ENCODE results near the gene MPEG1.

The MPEG1 gene

GRCh38 chr11:59172345-59173079 is 40.2 kb downstream of the MPEG1 start:
- TF ChIP-seq, protein P1, sequence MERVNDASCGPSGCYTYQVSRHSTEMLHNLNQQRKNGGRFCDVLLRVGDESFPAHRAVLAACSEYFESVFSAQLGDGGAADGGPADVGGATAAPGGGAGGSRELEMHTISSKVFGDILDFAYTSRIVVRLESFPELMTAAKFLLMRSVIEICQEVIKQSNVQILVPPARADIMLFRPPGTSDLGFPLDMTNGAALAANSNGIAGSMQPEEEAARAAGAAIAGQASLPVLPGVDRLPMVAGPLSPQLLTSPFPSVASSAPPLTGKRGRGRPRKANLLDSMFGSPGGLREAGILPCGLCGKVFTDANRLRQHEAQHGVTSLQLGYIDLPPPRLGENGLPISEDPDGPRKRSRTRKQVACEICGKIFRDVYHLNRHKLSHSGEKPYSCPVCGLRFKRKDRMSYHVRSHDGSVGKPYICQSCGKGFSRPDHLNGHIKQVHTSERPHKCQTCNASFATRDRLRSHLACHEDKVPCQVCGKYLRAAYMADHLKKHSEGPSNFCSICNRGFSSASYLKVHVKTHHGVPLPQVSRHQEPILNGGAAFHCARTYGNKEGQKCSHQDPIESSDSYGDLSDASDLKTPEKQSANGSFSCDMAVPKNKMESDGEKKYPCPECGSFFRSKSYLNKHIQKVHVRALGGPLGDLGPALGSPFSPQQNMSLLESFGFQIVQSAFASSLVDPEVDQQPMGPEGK (CRISPR knock-in tag; IDR thresholded peaks at IDR 0.05; ENCODE audit: borderline replicate concordance): no peak
- TF ChIP-seq TOX (CRISPR knock-in tag; IDR thresholded peaks at IDR 0.05; ENCODE audit: borderline replicate concordance) (no peak), ZC3H10 (CRISPR knock-in tag; IDR thresholded peaks at IDR 0.05) (no peak), OSR1 (CRISPR knock-in tag; IDR thresholded peaks at IDR 0.05) (no peak), TCF4 (CRISPR knock-in tag; IDR thresholded peaks at IDR 0.05; ENCODE audit: borderline replicate concordance) (no peak), SNAI2 (CRISPR knock-in tag; IDR thresholded peaks at IDR 0.05) (no peak)
- ATAC-seq: peak; percentile 11; the same call in 2 of the 3 replicates

GRCh38 chr11:59171508-59172322 is 41.0 kb downstream of the MPEG1 start, which contains the start of gene DTX4:
DTX4 (plus strand) TSS chr11:59172132; CDS start chr11:59172596, 464 bp downstream.
- ATAC-seq: peak; percentile 98
- no peak for TF ChIP-seq TOX (CRISPR knock-in tag; IDR thresholded peaks at IDR 0.05; ENCODE audit: borderline replicate concordance)
- TF ChIP-seq, protein P1 (CRISPR knock-in tag; IDR thresholded peaks at IDR 0.05; ENCODE audit: borderline replicate concordance): no peak
- TF ChIP-seq ZNF565 (CRISPR knock-in tag; conservative IDR thresholded peaks at IDR 0.05; ENCODE audit: low read depth): no peak
- TF ChIP-seq PPARA (CRISPR knock-in tag; IDR thresholded peaks at IDR 0.05; ENCODE audit: borderline replicate concordance): no peak
- no peak for TF ChIP-seq CSDC2 (CRISPR knock-in tag; IDR thresholded peaks at IDR 0.05)
- no peak for TF ChIP-seq ZNF70 (CRISPR knock-in tag; IDR thresholded peaks at IDR 0.05)
- TF ChIP-seq ZFP3 (CRISPR knock-in tag; IDR thresholded peaks at IDR 0.05): no peak
- no peak for TF ChIP-seq ZC3H10 (CRISPR knock-in tag; IDR thresholded peaks at IDR 0.05)
- no peak for TF ChIP-seq ESRRG (CRISPR knock-in tag; IDR thresholded peaks at IDR 0.05)
- TF ChIP-seq TCF4 (CRISPR knock-in tag; IDR thresholded peaks at IDR 0.05; ENCODE audit: borderline replicate concordance): no peak
- no peak for TF ChIP-seq GLIS3 (CRISPR knock-in tag; IDR thresholded peaks at IDR 0.05)
- TF ChIP-seq OSR1 (CRISPR knock-in tag; IDR thresholded peaks at IDR 0.05): no peak
- no peak for TF ChIP-seq BACH2 (CRISPR knock-in tag; IDR thresholded peaks at IDR 0.05; ENCODE audit: borderline replicate concordance)
- TF ChIP-seq, protein P2, sequence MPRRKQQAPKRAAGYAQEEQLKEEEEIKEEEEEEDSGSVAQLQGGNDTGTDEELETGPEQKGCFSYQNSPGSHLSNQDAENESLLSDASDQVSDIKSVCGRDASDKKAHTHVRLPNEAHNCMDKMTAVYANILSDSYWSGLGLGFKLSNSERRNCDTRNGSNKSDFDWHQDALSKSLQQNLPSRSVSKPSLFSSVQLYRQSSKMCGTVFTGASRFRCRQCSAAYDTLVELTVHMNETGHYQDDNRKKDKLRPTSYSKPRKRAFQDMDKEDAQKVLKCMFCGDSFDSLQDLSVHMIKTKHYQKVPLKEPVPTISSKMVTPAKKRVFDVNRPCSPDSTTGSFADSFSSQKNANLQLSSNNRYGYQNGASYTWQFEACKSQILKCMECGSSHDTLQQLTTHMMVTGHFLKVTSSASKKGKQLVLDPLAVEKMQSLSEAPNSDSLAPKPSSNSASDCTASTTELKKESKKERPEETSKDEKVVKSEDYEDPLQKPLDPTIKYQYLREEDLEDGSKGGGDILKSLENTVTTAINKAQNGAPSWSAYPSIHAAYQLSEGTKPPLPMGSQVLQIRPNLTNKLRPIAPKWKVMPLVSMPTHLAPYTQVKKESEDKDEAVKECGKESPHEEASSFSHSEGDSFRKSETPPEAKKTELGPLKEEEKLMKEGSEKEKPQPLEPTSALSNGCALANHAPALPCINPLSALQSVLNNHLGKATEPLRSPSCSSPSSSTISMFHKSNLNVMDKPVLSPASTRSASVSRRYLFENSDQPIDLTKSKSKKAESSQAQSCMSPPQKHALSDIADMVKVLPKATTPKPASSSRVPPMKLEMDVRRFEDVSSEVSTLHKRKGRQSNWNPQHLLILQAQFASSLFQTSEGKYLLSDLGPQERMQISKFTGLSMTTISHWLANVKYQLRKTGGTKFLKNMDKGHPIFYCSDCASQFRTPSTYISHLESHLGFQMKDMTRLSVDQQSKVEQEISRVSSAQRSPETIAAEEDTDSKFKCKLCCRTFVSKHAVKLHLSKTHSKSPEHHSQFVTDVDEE (CRISPR knock-in tag; IDR thresholded peaks at IDR 0.05): no peak
- TF ChIP-seq ARNTL (CRISPR knock-in tag; IDR thresholded peaks at IDR 0.05; ENCODE audit: borderline replicate concordance, low read depth): no peak
- no peak for TF ChIP-seq SNAI2 (CRISPR knock-in tag; IDR thresholded peaks at IDR 0.05)
- TF ChIP-seq ZFP30 (CRISPR knock-in tag; IDR thresholded peaks at IDR 0.05): no peak
- TF ChIP-seq, protein P3, sequence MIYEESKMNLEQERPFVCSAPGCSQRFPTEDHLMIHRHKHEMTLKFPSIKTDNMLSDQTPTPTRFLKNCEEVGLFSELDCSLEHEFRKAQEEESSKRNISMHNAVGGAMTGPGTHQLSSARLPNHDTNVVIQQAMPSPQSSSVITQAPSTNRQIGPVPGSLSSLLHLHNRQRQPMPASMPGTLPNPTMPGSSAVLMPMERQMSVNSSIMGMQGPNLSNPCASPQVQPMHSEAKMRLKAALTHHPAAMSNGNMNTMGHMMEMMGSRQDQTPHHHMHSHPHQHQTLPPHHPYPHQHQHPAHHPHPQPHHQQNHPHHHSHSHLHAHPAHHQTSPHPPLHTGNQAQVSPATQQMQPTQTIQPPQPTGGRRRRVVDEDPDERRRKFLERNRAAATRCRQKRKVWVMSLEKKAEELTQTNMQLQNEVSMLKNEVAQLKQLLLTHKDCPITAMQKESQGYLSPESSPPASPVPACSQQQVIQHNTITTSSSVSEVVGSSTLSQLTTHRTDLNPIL (CRISPR knock-in tag; IDR thresholded peaks at IDR 0.05; ENCODE audit: low read depth): no peak

GRCh38 chr11:59164028-59164427 is 48.7 kb downstream of the MPEG1 start:
- ATAC-seq: no peak
- TF ChIP-seq TCF4 (CRISPR knock-in tag; IDR thresholded peaks at IDR 0.05; ENCODE audit: borderline replicate concordance): no peak
- TF ChIP-seq, protein P3 (CRISPR knock-in tag; IDR thresholded peaks at IDR 0.05; ENCODE audit: low read depth): no peak

All from SK-N-SH treated with all-trans-retinoic acid at 6 μM for 48 hours (cell line).